ENCODE data around the gene CAP2.

The CAP2 gene

GRCh38 chr6:17446713-17447112 lies 53.3 kb downstream of the CAP2 start:
- no peak for DNase-seq

GRCh38 chr6:17448165-17448564 lies 54.8 kb downstream of the CAP2 start:
- DNase-seq: no peak

GRCh38 chr6:17450397-17450796 lies 57.0 kb downstream of the CAP2 start:
- no peak for DNase-seq

GRCh38 chr6:17450832-17451231 lies 57.4 kb downstream of the CAP2 start:
- peak; percentile 38 for DNase-seq

- DNase-seq: no peak
Measured at GRCh38 chr6:17452096-17452495, 58.7 kb downstream of the CAP2 start.

- DNase-seq: no peak
Measured at GRCh38 chr6:17454316-17455005, 61.1 kb downstream of the CAP2 start.

GRCh38 chr6:17455919-17456318 lies 62.5 kb downstream of the CAP2 start:
- no peak for DNase-seq

- no peak for DNase-seq
Measured at GRCh38 chr6:17456711-17457110, 63.3 kb downstream of the CAP2 start.

GRCh38 chr6:17457405-17457804 lies 64.0 kb downstream of the CAP2 start:
- DNase-seq: no peak

- no peak for DNase-seq
Measured at GRCh38 chr6:17457956-17458355, 64.6 kb downstream of the CAP2 start.

- no peak for DNase-seq
Measured at GRCh38 chr6:17458966-17459365, 65.6 kb downstream of the CAP2 start.

- no peak for DNase-seq
Measured at GRCh38 chr6:17460862-17461261, 67.5 kb downstream of the CAP2 start.

GRCh38 chr6:17466147-17466546 lies 72.8 kb downstream of the CAP2 start:
- DNase-seq: no peak

GRCh38 chr6:17466707-17467106 lies 73.3 kb downstream of the CAP2 start:
- DNase-seq: no peak

GRCh38 chr6:17469006-17469832 lies 75.8 kb downstream of the CAP2 start:
- DNase-seq: no peak

GRCh38 chr6:17470202-17470937 lies 77.0 kb downstream of the CAP2 start:
- no peak for DNase-seq

- no peak for DNase-seq
Measured at GRCh38 chr6:17470938-17471327, 77.5 kb downstream of the CAP2 start.

GRCh38 chr6:17472653-17473183 lies 79.3 kb downstream of the CAP2 start:
- DNase-seq: no peak

GRCh38 chr6:17473554-17473953 lies 80.2 kb downstream of the CAP2 start:
- DNase-seq: peak; percentile 75

GRCh38 chr6:17474289-17474688 lies 80.9 kb downstream of the CAP2 start:
- DNase-seq: no peak

GRCh38 chr6:17475606-17476244 lies 82.3 kb downstream of the CAP2 start:
- DNase-seq: no peak

GRCh38 chr6:17476511-17476910 lies 83.1 kb downstream of the CAP2 start:
- no peak for DNase-seq

- no peak for DNase-seq
Measured at GRCh38 chr6:17477356-17477755, 84.0 kb downstream of the CAP2 start.
